ENCODE data around the gene HS3ST6.
"Not testable (repeated sequence)": the region's sequence is repeated elsewhere in the genome, so short reads cannot be mapped to it uniquely, and the experiment has no call there.

The HS3ST6 gene

GRCh38 chr16:1876066-1876465, 42.1 kb downstream of the HS3ST6 start:
- DNase-seq = not testable (repeated sequence)

GRCh38 chr16:1874854-1875253, 43.4 kb downstream of the HS3ST6 start:
- DNase-seq = no peak

- peak; percentile 89 to 92 for DNase-seq
These were observed 46.1 kb downstream of the HS3ST6 start, which contains the start of gene MEIOB for GRCh38 chr16:1871974-1872635. Gene MEIOB (minus strand): TSS chr16:1872164. CDS start chr16:1868175, 3,989 bp downstream.

- DNase-seq = no peak
These were observed 47.7 kb downstream of the HS3ST6 start for GRCh38 chr16:1870365-1871082.

- no peak for DNase-seq
These were observed 52.1 kb downstream of the HS3ST6 start for GRCh38 chr16:1865902-1866690.

GRCh38 chr16:1863681-1864460, 54.3 kb downstream of the HS3ST6 start:
- no peak for DNase-seq

GRCh38 chr16:1862394-1862793, 55.8 kb downstream of the HS3ST6 start:
- DNase-seq = no peak

- DNase-seq = no peak
These were observed 56.5 kb downstream of the HS3ST6 start for GRCh38 chr16:1861730-1862129.
